ENCODE measurements around the gene PARS2.

- TF ChIP-seq CTCF (IDR thresholded peaks at IDR 0.05) = no peak
- TF ChIP-seq POLR2A (IDR thresholded peaks at IDR 0.05) = no peak
Measured at GRCh38 chr1:54798769-54799641, 34.7 kb upstream of the PARS2 start.
